ENCODE measurements around the gene LRMDA.

LRMDA gene

GRCh38 chr10:75851580-75852345 is 420.3 kb downstream of the LRMDA start:
- in situ Hi-C loops (cut with MboI; ENCODE audit: low sequenced_read_pairs), result no loop called here

- in situ Hi-C loops (cut with MboI; ENCODE audit: low sequenced_read_pairs), result no loop called here
Observed at GRCh38 chr10:75852851-75853484, 421.5 kb downstream of the LRMDA start.

- in situ Hi-C loops (cut with MboI; ENCODE audit: low sequenced_read_pairs), result no loop called here
Observed at GRCh38 chr10:75857269-75857846, 425.9 kb downstream of the LRMDA start.

DNA sequence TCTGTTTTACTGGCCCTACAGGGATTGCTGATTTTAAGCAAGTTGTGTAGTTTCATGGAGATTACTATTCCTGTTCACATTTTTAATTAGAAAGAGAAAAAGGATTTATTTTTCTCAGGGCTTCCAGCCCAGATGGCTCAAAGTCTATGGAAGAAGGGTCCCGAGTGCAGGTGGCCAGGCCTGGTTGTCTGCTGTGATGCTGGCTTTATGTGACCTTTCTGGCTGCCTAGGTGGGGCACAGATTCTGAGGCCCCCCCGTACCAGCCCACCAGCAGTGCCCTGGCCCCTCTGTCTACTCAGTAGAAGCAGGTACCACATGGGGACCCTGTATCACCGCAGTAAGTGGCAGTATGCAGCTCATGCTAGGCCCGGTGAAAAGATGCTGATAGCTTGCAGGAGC is 426.5 kb downstream of the LRMDA start:
- in situ Hi-C loops (cut with MboI; ENCODE audit: low sequenced_read_pairs), result no loop called here

- in situ Hi-C loops (cut with MboI; ENCODE audit: low sequenced_read_pairs), result no loop called here
Observed at GRCh38 chr10:75858339-75858738, 426.9 kb downstream of the LRMDA start.

GRCh38 chr10:75859141-75859540 is 427.7 kb downstream of the LRMDA start:
- in situ Hi-C loops (cut with MboI; ENCODE audit: low sequenced_read_pairs), result no loop called here

- in situ Hi-C loops (cut with MboI; ENCODE audit: low sequenced_read_pairs), result no loop called here
Observed at GRCh38 chr10:75860009-75860408, 428.6 kb downstream of the LRMDA start.

DNA sequence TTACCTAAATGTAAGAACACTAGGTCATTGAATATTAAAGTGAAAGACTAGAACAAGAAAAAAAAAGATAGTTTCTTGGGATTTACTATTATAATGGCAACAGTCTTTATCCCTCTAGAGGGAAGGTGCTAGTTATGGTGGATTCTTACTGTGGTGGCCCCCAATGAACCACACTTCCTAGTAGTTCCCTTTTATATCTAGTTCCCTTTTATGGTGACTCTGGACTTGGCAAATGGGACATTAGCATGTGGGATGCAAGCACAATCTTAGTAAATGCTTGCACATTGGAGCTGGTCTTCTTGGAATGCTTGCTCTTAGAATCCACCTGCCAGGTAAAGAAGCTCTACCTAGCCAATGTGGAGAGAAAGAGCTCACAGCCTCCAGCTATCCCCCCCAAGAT is 430.2 kb downstream of the LRMDA start:
- in situ Hi-C loops (cut with MboI; ENCODE audit: low sequenced_read_pairs), result no loop called here

DNA sequence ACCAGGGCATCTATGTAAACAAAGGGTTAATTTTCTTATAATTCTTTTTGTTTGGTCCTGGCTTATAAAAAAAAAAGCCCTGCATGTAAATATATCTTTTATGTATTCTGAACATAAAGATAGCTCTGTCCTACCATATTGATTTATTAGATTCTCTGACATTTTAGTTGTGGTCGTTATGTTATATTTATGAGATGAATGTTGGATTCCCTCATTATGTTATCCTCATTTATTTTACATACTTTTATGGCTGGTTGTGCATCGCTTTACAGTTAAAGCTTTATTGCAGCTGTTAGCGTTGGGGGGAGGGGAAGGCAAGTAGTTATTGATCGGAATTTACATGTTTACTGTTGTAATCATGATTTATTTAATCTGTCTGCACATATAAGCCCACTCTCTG is 431.5 kb downstream of the LRMDA start:
- in situ Hi-C loops (cut with MboI; ENCODE audit: low sequenced_read_pairs), result no loop called here

DNA sequence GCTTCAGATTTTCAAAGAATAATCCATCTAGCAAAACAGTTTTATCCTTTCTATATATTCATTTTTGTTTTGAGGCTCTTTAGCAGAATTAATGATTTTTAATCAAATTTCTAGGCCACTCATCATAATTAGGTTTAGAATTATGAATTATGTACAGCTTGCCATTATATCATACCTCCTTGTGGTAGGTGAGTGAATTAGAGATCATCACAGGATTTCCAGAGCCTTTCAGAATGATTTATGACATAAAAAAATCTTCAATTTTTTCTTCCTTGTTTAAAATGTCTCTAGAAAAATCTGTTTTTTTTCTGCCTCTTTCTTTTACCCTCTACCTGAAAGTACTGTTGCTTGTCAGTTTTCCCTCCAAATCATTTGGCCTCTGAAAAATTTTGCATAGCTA is 433.3 kb downstream of the LRMDA start:
- in situ Hi-C loops (cut with MboI; ENCODE audit: low sequenced_read_pairs), result no loop called here

GRCh38 chr10:75865413-75866299 is 434.2 kb downstream of the LRMDA start:
- in situ Hi-C loops (cut with MboI; ENCODE audit: low sequenced_read_pairs), result no loop called here

- in situ Hi-C loops (cut with MboI; ENCODE audit: low sequenced_read_pairs), result no loop called here
Observed at GRCh38 chr10:75866300-75866625, 434.8 kb downstream of the LRMDA start.

DNA sequence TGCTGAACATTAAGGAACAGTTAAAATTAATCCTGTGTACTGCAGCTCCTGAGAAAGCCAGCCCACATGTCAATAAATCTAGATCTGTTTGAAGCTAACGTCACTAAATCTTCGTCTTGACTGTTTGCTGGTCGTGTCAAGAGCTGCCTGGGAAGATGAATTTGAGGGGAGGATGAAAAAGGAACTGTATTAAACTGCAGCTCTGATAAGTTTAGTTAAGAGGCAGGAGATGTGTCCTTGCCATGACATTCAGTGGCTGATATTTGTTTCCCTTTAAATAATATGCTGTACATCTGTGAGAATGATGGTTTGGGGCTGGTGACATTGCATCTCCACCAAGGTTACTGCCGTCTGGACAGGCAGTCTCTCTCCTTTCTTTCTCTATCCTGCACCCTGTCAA is 435.3 kb downstream of the LRMDA start:
- in situ Hi-C loops (cut with MboI; ENCODE audit: low sequenced_read_pairs), result no loop called here

DNA sequence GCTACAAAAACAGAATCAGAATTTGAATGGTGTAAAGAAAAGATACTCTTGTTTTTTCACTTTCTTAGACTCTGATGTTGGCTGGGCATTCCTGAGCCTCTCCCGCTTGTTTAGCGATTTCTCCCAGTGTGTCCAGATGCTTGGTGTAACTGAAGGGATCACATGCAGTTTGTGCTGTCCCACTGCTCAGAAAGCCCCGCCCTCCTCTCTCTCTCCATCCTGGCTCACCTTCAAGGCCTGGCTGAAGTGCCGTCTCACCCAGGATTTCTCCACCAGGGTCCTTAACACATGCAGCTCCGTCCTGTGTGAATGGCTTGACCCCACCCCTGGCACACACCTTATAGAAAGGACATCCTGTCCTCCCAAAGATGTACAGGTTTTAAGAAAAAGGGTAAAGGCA is 437.1 kb downstream of the LRMDA start:
- in situ Hi-C loops (cut with MboI; ENCODE audit: low sequenced_read_pairs), result no loop called here

DNA sequence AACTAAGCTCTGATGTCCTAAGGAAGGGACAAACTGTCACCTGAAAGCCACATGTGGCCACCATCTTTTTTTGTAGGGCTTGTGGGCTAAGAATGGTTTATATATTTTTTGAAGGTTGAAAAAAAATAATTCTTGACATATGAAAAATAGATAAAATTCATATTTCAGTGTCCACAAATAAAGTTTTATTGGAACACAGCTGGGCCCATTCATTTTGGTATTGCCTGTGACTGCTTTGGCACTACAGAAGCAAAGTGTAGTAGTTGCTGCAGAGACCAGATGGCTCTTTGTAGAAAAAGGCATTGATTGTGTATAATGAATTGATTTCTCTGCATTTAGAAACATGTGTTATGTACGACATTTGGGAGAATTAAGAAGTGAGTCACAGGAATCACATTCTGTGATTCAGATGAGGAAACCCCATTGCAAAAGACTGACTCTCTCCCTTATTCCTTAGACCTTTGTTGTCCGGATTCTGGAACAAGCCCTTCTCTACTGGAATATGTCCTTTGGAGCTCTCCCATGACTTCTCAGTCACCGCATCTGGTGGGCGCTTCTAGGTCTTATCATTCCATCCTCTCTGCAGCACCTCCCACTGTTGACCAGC is 438.7 kb downstream of the LRMDA start:
- in situ Hi-C loops (cut with MboI; ENCODE audit: low sequenced_read_pairs), result no loop called here

GRCh38 chr10:75875740-75876139 is 444.3 kb downstream of the LRMDA start:
- in situ Hi-C loops (cut with MboI; ENCODE audit: low sequenced_read_pairs), result no loop called here

- in situ Hi-C loops (cut with MboI; ENCODE audit: low sequenced_read_pairs), result no loop called here
Observed at GRCh38 chr10:75876710-75877109, 445.3 kb downstream of the LRMDA start.

DNA sequence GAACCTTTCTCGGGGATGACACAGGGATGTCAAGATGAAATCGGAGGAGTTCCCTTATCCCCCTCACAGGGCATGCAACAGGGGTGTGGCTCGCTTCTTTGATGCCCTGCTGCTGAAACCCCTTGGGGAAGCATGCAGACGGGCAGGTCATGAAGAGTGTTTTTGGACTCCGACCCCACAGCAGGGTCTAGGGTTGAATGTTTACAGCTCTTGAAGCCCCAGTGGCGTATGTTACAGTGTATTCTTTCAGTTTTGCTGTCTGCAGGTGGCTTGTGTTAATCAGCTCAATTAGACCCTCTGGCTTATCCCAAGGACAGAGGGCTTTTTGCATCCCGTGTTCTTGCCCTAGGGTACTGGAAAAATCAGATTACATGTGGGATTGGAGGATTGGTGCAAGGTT is 446.5 kb downstream of the LRMDA start:
- in situ Hi-C loops (cut with MboI; ENCODE audit: low sequenced_read_pairs), result no loop called here

- in situ Hi-C loops (cut with MboI; ENCODE audit: low sequenced_read_pairs), result no loop called here
Observed at GRCh38 chr10:75878586-75878985, 447.2 kb downstream of the LRMDA start.

DNA sequence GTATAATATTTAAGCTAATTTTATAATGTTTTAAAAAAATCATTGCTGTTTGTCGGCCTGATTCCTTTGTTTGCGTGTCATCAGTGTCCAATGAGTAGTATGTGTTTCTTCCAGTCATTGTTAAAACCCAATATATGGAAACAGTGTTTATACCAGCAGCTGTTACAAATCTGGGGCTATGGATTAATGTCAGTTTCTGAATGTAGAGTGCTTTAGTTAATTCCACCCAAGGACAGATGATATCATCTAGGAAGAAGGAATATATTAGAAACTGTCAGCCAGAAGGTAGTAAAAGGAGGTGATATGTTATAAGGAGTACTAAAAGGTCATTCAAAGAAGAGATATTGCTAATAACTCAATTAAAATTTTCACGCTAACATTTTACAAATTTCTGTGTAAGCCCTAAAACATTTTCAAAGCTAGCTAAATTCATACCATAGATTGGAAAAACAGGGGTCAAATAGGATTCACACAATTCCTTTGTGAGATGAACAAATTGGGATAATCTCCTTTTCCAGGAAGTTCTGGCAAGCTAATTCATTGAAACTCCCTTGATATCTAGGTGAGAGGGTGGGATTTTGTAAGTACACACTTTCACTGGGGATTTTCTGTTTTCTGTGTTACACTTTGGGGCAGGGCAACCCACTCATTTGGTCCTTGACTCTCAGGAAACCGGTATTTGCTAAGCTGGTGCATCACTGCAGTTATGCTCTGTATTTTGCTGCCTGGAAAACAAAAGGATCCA is 448.8 kb downstream of the LRMDA start:
- in situ Hi-C loops (cut with MboI; ENCODE audit: low sequenced_read_pairs), result no loop called here
